ENCODE data around the gene SUPT6H. TPM values are rescaled to one million over a fixed set of nuclear protein-coding genes. Genes with fewer than 3 reads are reported as not detected.
A peak's percentile ranks its signal among the peaks of the same experiment; 100 is the strongest.
"Not testable (repeated sequence)": the region's sequence is repeated elsewhere in the genome, so short reads cannot be mapped to it uniquely, and the experiment has no call there.

The SUPT6H gene
- total RNA-seq, 1 experiment from 2014 or later, result 57.9 TPM

DNA sequence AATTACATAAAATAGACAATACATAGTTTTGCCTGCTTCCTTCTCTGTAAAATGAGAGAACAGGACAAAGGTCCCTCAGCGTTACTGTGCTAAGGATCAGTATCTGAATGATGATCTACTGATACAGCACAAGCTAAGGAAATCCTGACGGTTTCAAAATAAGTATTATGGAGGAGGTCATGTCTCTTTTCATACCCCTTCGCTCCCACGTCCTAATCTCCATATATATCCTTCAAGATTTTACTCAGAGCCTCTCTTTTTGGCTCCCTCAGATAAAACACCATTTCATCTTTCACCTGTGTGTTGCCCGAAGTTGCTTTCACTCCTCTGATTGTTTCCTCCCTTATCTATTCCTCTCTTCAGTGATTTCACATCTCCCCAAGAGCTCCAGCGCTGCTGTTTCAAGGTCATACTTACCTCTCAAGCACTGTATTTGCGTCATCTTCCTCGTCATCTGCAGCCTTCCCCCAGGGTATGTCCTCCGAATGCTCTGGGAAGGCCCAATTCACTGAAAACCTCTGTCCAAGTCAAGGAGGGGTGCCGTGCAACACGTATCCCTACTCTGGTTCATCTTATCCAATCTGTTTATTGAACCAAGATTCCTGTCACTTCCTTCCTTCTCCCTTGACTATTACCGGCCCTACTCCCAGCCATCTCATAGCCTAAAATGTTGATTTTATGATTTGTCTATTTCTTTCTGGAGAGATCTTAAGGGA is 15.8 kb upstream of the SUPT6H start:
- no peak for DNase-seq (ENCODE audit: low spot score)

DNA sequence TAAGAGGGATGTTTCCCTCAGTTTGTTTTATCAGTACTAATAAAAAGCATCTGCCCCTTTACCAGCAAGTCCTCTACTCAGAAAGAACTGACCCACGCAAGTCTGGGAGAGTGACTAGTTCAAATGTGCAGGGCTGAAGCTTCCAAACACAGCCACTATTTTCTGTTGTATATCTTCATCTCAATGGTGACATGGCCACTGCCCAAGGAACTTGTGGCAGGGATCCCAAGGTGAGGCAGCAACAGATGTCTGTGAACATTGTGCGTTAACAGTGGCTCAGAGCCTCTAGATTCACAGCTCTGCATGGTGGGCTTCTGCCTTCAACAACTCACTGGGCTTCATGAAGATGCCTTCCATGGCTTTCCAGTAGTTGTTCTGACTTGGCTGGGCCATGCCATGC is 13.3 kb upstream of the SUPT6H start:
- no peak for DNase-seq (ENCODE audit: low spot score)

- DNase-seq (ENCODE audit: low spot score), result no peak
Observed at GRCh38 chr17:28655160-28655559, 6.8 kb upstream of the SUPT6H start.

GRCh38 chr17:28657756-28658155 is 4.2 kb upstream of the SUPT6H start:
- no peak for DNase-seq (ENCODE audit: low spot score)

DNA sequence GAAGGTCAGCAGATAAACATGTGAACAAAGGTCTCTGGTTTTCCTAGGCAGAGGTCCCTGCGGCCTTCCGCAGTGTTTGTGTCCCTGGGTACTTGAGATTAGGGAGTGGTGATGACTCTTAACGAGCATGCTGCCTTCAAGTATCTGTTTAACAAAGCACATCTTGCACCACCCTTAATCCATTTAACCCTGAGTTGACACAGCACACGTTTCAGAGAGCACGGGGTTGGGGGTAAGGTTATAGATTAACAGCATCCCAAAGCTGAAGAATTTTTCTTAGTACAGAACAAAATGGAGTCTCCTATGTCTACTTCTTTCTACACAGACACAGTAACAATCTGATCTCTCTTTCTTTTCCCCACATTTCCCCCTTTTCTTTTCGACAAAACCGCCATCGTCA is 3.7 kb upstream of the SUPT6H start:
- DNase-seq (ENCODE audit: low spot score), result not testable (repeated sequence)

- DNase-seq (ENCODE audit: low spot score), result not testable (repeated sequence)
Observed at GRCh38 chr17:28658766-28659496, 3.1 kb upstream of the SUPT6H start.

DNA sequence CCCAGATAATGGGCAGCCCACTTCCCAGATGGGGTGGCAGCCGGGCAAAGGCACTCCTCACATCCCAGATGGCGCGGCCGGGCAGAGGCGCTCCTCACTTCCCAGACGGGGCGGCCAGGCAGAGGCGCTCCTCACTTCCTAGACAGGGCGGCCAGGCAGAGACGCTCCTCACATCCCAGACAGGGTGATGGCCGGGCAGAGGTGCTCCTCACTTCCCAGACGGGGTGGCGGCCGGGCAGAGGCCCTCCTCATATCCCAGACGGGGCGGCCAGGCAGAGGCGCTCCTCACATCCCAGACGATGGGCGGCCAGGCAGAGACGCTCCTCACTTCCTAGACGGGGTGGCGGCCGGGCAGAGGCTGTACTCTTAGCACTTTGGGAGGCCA is 2.5 kb upstream of the SUPT6H start:
- not testable (repeated sequence) for DNase-seq (ENCODE audit: low spot score)

DNA sequence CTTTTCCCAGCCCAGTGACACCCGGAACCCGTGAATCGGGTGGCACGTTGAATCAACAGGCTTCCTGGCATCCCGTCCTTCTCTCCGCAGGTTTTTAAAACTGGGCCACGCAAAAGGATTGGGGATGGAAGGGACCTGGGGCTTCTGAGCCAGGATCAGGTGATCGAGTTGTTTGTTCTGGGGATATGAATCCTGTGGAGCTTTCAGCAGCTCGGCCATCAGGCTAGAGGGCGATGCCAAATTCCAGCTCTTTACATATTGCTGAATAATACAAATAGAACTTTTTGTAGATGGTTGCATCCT is 473 bp downstream of the SUPT6H start:
- no peak for DNase-seq (ENCODE audit: low spot score)

DNA sequence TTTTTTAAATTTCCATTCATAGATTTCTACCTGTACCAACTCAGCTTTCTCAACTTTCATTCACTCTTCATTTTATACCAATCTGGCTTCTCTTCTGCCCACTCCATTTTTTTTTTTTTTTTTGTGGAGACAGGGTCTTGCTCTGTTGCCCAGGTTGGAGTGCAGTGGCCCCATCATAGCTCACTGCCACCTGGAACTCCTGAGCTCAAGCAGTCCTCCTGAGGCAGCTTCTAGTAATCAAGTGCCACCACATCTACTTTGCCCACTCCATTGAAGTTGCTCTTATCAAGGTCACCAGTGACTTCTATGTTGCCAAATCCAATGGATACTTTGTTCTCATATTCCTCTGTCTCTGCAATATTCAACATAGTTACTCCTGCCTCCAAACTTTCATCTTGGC is 1.7 kb downstream of the SUPT6H start:
- DNase-seq (ENCODE audit: low spot score), result no peak

GRCh38 chr17:28665994-28666393 is 4.0 kb downstream of the SUPT6H start:
- DNase-seq (ENCODE audit: low spot score), result no peak

DNA sequence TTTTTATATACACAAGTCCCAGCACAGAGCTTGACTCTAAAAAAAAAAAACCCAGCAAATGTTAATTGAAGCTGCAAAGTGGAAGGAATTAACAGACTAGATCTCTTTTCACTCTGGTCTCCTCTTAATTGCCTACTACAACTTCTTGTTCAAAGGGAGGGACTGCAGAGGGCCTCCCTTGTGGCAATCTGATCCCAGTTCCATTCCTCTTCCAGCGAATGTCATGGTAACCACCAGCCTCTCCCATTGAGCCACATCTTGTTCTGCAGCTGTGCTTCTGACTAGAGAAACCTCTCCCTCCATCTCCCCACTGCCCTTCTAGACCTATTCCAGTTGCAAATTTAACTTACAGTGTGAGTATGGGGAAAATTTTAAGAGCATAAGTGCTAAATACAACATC is 5.9 kb downstream of the SUPT6H start:
- no peak for DNase-seq (ENCODE audit: low spot score)

DNA sequence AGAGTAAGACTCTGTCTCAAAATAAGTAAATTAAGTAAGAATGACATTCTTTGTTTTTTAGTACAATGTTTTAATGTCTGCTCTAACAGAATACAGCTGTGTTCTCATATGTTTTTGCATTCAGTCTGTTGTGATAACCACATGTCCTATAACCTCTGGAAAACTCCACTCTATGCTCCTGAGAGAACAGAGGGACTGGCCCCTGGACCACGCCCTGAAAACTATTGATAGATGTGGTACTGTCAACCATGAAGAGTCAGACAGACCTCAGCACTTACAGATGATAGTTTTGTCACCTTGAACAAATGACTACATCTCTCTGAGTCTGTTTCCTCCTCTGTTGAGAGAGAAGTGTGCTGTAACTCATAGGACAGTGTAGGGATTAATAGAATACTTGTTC is 7.9 kb downstream of the SUPT6H start:
- no peak for DNase-seq (ENCODE audit: low spot score)

DNA sequence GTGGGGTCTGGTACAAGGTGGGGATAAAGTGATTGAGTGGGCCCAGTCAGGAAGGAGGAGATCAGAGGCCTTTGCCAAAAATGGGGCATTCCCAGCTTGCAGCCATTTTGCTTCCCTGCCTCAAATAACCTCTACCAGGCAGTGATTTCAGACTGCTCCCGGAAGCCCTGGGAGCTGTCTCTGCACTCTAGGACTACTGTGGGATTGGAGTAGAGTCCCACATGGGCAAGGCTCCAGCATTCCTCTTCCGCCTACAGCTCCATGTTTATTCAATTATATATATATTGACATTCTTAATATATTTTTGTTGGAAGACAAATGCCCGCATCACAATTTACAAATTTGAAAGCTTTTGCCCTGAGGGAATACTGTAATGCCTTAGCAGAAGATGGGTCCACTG is 13.5 kb downstream of the SUPT6H start:
- DNase-seq (ENCODE audit: low spot score), result no peak

DNA sequence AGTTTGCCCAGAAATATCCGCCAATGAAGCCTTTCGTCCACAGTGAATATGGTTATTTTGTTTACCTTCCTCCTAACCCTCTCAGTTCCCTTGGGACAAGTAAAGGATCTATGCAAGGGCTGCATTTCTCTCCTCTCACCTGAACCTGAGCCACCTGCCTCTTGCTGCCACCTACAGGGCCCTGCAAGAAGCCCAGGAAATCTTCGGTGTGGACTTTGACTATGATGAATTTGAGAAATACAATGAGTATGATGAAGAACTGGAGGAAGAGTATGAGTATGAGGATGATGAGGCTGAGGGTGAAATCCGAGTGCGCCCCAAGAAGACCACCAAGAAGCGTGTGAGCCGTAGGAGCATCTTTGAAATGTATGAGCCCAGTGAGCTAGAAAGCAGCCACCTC is 14.0 kb downstream of the SUPT6H start:
- peak; percentile 35 for DNase-seq (ENCODE audit: low spot score)

- no peak for DNase-seq (ENCODE audit: low spot score)
Observed at GRCh38 chr17:28682655-28683054, 20.6 kb downstream of the SUPT6H start.

DNA sequence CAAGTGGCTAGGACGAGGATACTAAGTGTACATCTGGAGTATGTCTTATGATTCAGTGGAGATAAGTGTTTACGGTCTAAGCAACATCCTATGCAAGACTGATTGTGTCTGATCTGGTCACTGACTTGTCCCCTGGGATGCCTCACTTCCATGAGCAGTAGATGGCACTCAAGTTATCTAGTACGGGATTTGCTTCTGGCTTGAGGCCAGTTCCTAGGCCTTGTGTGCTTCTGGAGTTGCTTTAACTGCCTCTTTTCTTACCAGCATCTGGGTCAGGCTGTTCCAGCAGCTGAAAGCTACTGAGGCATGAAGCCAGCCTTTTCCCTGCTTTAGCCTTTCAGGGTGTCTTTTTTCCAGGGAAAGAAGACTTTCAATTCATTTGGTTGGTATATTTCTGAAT is 23.0 kb downstream of the SUPT6H start:
- peak; percentile 46 for DNase-seq (ENCODE audit: low spot score)

DNA sequence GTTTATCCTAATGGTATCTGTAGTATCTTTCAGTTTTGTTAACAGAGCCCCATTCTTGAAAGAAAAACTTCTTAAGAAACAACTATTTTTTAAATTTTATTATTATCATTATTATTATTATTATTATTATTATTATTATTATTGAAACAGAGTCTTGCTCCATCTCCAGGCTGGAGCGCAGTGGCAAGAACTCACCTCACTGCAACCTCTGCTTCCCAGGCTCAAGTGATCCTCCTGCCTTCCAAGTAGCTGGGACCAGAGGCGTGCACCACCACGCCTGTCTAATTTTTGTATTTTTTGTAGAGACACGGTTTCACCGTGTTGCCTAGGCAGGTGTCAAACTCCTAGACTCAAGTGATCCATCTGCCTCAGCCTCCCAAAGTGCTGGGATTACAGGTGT is 23.4 kb downstream of the SUPT6H start:
- no peak for DNase-seq (ENCODE audit: low spot score)

DNA sequence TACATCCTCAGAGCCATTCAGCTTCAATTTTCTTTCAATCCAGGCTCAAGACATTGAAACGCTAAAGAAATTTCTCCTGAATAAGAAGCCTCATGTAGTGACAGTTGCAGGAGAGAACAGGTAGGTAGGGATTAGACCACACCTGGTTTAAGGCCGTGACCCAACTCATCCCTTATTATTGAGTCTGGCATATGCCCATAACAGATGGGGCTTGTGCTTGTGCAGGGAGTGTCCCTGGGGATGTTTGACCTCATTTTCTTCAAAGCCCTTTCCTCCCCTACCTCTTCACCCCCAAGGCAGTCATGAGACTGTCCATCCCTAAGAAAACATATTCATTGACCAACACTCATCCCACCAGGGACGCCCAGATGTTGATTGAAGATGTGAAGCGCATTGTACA is 24.3 kb downstream of the SUPT6H start:
- DNase-seq (ENCODE audit: low spot score), result no peak

- no peak for DNase-seq (ENCODE audit: low spot score)
Observed at GRCh38 chr17:28688481-28688880, 26.5 kb downstream of the SUPT6H start.

GRCh38 chr17:28689011-28689410 is 27.0 kb downstream of the SUPT6H start:
- DNase-seq (ENCODE audit: low spot score), result no peak

DNA sequence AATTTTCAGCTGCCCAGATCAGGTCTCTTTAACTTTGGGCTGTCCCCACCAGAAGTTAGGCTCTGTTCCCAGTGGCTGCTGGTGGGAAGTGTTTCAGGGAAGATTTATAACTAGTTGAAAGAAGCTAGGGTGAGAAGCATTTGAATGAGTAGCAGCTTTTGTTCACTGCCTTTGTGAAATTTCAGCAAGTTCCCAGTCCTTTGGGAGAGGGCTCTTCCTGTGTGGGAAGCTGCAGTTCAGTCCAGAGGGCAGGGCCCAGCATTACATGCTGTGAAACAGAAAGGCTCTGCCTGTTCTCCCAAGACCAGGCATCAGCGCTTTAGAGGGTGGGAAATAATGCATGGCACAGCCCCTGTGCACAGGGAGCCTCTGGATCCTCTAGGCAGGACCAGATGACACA is 31.9 kb downstream of the SUPT6H start:
- DNase-seq (ENCODE audit: low spot score), result no peak

- peak; percentile 95 for DNase-seq (ENCODE audit: low spot score)
Observed at GRCh38 chr17:28698253-28698941, 36.4 kb downstream of the SUPT6H start.

- DNase-seq (ENCODE audit: low spot score), result no peak
Observed at GRCh38 chr17:28700278-28700677, 38.3 kb downstream of the SUPT6H start.
